Gastroesophageal sphincter (tissue), 4 donors: ENCODE measurements around the gene MAML3. TPM values are rescaled to one million over a fixed set of nuclear protein-coding genes. Genes with fewer than 3 reads are reported as not detected.

Experiments
- ATAC-seq: fragments of 150-250 bp; one replicate; pipeline ENCODE4 v1.9.1; 2016; ENCODE audit warnings: mild to moderate bottlenecking, moderate library complexity
- H3K27ac ChIP-seq, 4 donors: fragments of 200-600 bp; sonication (generic) in 3 of 4; 1 replicate in 3 of 4; 2 replicates in 1 of 4; pipeline ENCODE4 v1.5.1; 2016 to 2019
- H3K27me3 ChIP-seq: fragments of 200-600 bp; sonication (generic); one replicate; pipeline ENCODE4 v1.5.1; 2019
- H3K36me3 ChIP-seq, 2 donors: fragments of 200-600 bp; sonication (generic); one replicate each; pipeline ENCODE4 v1.5.1; 2019; ENCODE audit warnings: control low read depth in 1 of 2
- H3K4me1 ChIP-seq, 3 donors: fragments of 200-600 bp; sonication (generic); 1 replicate in 2 of 3; 2 replicates in 1 of 3; pipeline ENCODE4 v1.5.1; 2016 to 2019; ENCODE audit warnings: control low read depth in 2 of 3
- H3K4me3 ChIP-seq, 2 donors: fragments of 200-600 bp; sonication (generic); one replicate each; pipeline ENCODE4 v1.5.1; 2019; ENCODE audit warnings: mild to moderate bottlenecking in 1 of 2, moderate library complexity in 1 of 2
- H3K9me3 ChIP-seq, 3 donors: fragments of 200-600 bp; sonication (generic); one replicate each; pipeline ENCODE4 v1.5.1; 2017 to 2019; ENCODE audit warnings: control low read depth in 2 of 3
- CTCF ChIP-seq, 4 experiments: fragments of 200-600 bp in 2 of 4; fragments of 450-650 bp in 2 of 4; sonication (generic) in 1 of 4; IDR thresholded peaks; one replicate each; pipeline ENCODE4 v1.5.1; 2017 to 2019; ENCODE audit warnings: antibody characterized with exemption in 4 of 4, mild to moderate bottlenecking in 2 of 4, moderate library complexity in 2 of 4
- EP300 ChIP-seq: sonication (generic); formaldehyde crosslinking; IDR thresholded peaks from one replicate; pipeline ENCODE4 v1.6.1; 2017; ENCODE audit warnings: antibody characterized with exemption, mild to moderate bottlenecking
- POLR2A ChIP-seq, 2 donors: fragments of 450-650 bp; IDR thresholded peaks; one replicate each; pipeline ENCODE4 v1.6.1; 2017; ENCODE audit warnings: antibody characterized with exemption in 2 of 2, mild to moderate bottlenecking in 2 of 2, moderate library complexity in 1 of 2
- POLR2AphosphoS5 ChIP-seq: sonication (generic); formaldehyde crosslinking; IDR thresholded peaks from one replicate; pipeline ENCODE4 v1.6.1; 2017; ENCODE audit warnings: antibody characterized with exemption
- WGBS, 2 donors: methylation state at CpG; one replicate each; pipeline ENCODE4 v1.1.5; 2018; ENCODE audit warnings: low coverage in 1 of 2; 5-methylcytosine and 5-hydroxymethylcytosine counted together
- total RNA-seq, 4 donors: library from RNA; depleted of rRNA; stranded (reverse); fragments of >200 nt; gene quantifications; one replicate each; pipeline ENCODE4 v1.1.0, GENCODE V29; 2016

MAML3 gene
- total RNA-seq, 4 donors from 2014 or later = 5.3 to 10.6 (median 9.3) TPM

GRCh38 chr4:139988863-139989765, 164.9 kb downstream of the MAML3 start:
- H3K9me3 ChIP-seq = no peaks in the 10 kb centered on the region
- WGBS, 2 donors = 44 to 66% methylated on average over 10 to 16 of the region's 17 CpGs
- peak; percentile 91 for ATAC-seq
- H3K27me3 ChIP-seq = no peaks in the 10 kb centered on the region
- H3K4me1 ChIP-seq = peaks cover 0 to 48% (median 8%) of the 10 kb centered on the region in 3 donors
- H3K36me3 ChIP-seq = no peaks in the 10 kb centered on the region
- H3K27ac ChIP-seq = peak overlapping the region; percentile 75 to 81 (median 80)
- no peak overlapping the region for H3K4me3 ChIP-seq
- TF ChIP-seq CTCF (IDR thresholded peaks at IDR 0.05) = no peak
- TF ChIP-seq POLR2AphosphoS5 = peak; percentile 85

- WGBS, 2 donors = 80% methylated on average over 4 of the region's 7 CpGs; no CpG with 5 or more reads in 1 of the 2 donors
- ATAC-seq = no peak
- H3K4me3 ChIP-seq = no peak overlapping the region
- no peaks in the 10 kb centered on the region for H3K36me3 ChIP-seq
- no peaks in the 10 kb centered on the region for H3K27me3 ChIP-seq
- H3K27ac ChIP-seq = peak overlapping the region; percentile 50 to 79 (median 64)
- no peak for TF ChIP-seq CTCF (IDR thresholded peaks at IDR 0.05)
- no peaks in the 10 kb centered on the region for H3K9me3 ChIP-seq
- peaks cover 0 to 48% (median 8%) of the 10 kb centered on the region in 3 donors for H3K4me1 ChIP-seq
These were observed 166.5 kb downstream of the MAML3 start for GRCh38 chr4:139987502-139987850.

- ATAC-seq = peak; percentile 62
These were observed 167.1 kb downstream of the MAML3 start for GRCh38 chr4:139986689-139987501.

GRCh38 chr4:139986106-139986505, 167.9 kb downstream of the MAML3 start:
- Histone ChIP-seq H3K4me3 (no peak overlapping the region), H3K27me3 (no peaks in the 10 kb centered on the region), H3K36me3 (no peaks in the 10 kb centered on the region), H3K27ac (peak overlapping the region in 2 of 4 donors; percentile 63 to 79), H3K9me3 (no peaks in the 10 kb centered on the region), H3K4me1 (peaks cover 0 to 48% (median 8%) of the 10 kb centered on the region in 3 donors)
- TF ChIP-seq CTCF (IDR thresholded peaks at IDR 0.05) (no peak), POLR2A (IDR thresholded peaks at IDR 0.05) (no peak), POLR2AphosphoS5 (no peak), EP300 (no peak)
- ATAC-seq = no peak
- WGBS, 2 donors = 51 to 57% methylated on average over 5 of the region's 5 CpGs

More at GRCh38 chr4:139986689-139987501, 167.1 kb downstream of the MAML3 start:
- no peaks in the 10 kb centered on the region for H3K9me3 ChIP-seq
- H3K4me1 ChIP-seq = peaks cover 0 to 48% (median 8%) of the 10 kb centered on the region in 3 donors
- TF ChIP-seq POLR2AphosphoS5 (no peak), POLR2A (IDR thresholded peaks at IDR 0.05) (no peak), EP300 (no peak), CTCF (IDR thresholded peaks at IDR 0.05) (no peak)
- no peaks in the 10 kb centered on the region for H3K27me3 ChIP-seq
- WGBS, 2 donors = 30 to 42% methylated on average over 12 of the region's 13 CpGs
- H3K4me3 ChIP-seq = no peak overlapping the region
- H3K36me3 ChIP-seq = no peaks in the 10 kb centered on the region
- peak overlapping the region; percentile 50 to 79 (median 64) for H3K27ac ChIP-seq
